ENCODE data around the gene RRP1B.
"Not testable (repeated sequence)": the region's sequence is repeated elsewhere in the genome, so short reads cannot be mapped to it uniquely, and the experiment has no call there.

The RRP1B gene

GRCh38 chr21:43659136-43660000, at the start of gene RRP1B, which contains the start of gene HSF2BP:
TSS of gene RRP1B (plus strand) at chr21:43659560. CDS start at chr21:43659665, 105 bp downstream.
TSS of gene HSF2BP (minus strand) at chr21:43659488. CDS start at chr21:43658096, 1,392 bp downstream.
- peak; percentile 91 for DNase-seq (ENCODE audit: low spot score)

GRCh38 chr21:43611598-43612369, 47.6 kb upstream of the RRP1B start:
- peak; percentile 64 for DNase-seq (ENCODE audit: low spot score)

- no peak for DNase-seq (ENCODE audit: low spot score)
These were observed 45.4 kb upstream of the RRP1B start for GRCh38 chr21:43613755-43614638.

- no peak for DNase-seq (ENCODE audit: low spot score)
These were observed 44.5 kb upstream of the RRP1B start for GRCh38 chr21:43614839-43615238.

- not testable (repeated sequence) for DNase-seq (ENCODE audit: low spot score)
These were observed 42.5 kb upstream of the RRP1B start for GRCh38 chr21:43616861-43617260.

- no peak for DNase-seq (ENCODE audit: low spot score)
These were observed 40.4 kb upstream of the RRP1B start for GRCh38 chr21:43618940-43619339.

GRCh38 chr21:43619344-43619743, 40.0 kb upstream of the RRP1B start:
- no peak for DNase-seq (ENCODE audit: low spot score)

GRCh38 chr21:43619856-43620255, 39.5 kb upstream of the RRP1B start:
- no peak for DNase-seq (ENCODE audit: low spot score)

GRCh38 chr21:43622796-43623195, 36.6 kb upstream of the RRP1B start:
- no peak for DNase-seq (ENCODE audit: low spot score)

- no peak for DNase-seq (ENCODE audit: low spot score)
These were observed 35.8 kb upstream of the RRP1B start for GRCh38 chr21:43623588-43623987.

GRCh38 chr21:43624339-43624738, 35.0 kb upstream of the RRP1B start:
- DNase-seq (ENCODE audit: low spot score): no peak

GRCh38 chr21:43626390-43626789, 33.0 kb upstream of the RRP1B start:
- DNase-seq (ENCODE audit: low spot score): no peak

- no peak for DNase-seq (ENCODE audit: low spot score)
These were observed 31.8 kb upstream of the RRP1B start for GRCh38 chr21:43627527-43627926.

- no peak for DNase-seq (ENCODE audit: low spot score)
These were observed 27.8 kb upstream of the RRP1B start for GRCh38 chr21:43631411-43632107.

GRCh38 chr21:43632373-43632905, 26.9 kb upstream of the RRP1B start:
- no peak for DNase-seq (ENCODE audit: low spot score)

- no peak for DNase-seq (ENCODE audit: low spot score)
These were observed 24.7 kb upstream of the RRP1B start for GRCh38 chr21:43634618-43635017.

GRCh38 chr21:43635436-43635835, 23.9 kb upstream of the RRP1B start:
- no peak for DNase-seq (ENCODE audit: low spot score)

- no peak for DNase-seq (ENCODE audit: low spot score)
These were observed 21.7 kb upstream of the RRP1B start for GRCh38 chr21:43637530-43638158.

- peak; percentile 33 for DNase-seq (ENCODE audit: low spot score)
These were observed 19.6 kb upstream of the RRP1B start for GRCh38 chr21:43639470-43640353.

- DNase-seq (ENCODE audit: low spot score): no peak
These were observed 19.0 kb upstream of the RRP1B start for GRCh38 chr21:43640400-43640799.
